GM10266 (cell line): ENCODE results near the gene BCAR1.

Source experiments
- DNase-seq: peaks from one replicate; pipeline ENCODE4 v3.0.0; 2012; ENCODE audit errors: extremely low spot score
- TF ChIP-seq, protein P1 (sequence below): IDR thresholded peaks from 2 replicates; pipeline ENCODE4 v1.5.1; 2012; ENCODE audit warnings: mild to moderate bottlenecking, low read depth; ENCODE audit not compliant: control insufficient read depth, insufficient read depth; ENCODE audit errors: missing control alignments

The BCAR1 gene

DNA sequence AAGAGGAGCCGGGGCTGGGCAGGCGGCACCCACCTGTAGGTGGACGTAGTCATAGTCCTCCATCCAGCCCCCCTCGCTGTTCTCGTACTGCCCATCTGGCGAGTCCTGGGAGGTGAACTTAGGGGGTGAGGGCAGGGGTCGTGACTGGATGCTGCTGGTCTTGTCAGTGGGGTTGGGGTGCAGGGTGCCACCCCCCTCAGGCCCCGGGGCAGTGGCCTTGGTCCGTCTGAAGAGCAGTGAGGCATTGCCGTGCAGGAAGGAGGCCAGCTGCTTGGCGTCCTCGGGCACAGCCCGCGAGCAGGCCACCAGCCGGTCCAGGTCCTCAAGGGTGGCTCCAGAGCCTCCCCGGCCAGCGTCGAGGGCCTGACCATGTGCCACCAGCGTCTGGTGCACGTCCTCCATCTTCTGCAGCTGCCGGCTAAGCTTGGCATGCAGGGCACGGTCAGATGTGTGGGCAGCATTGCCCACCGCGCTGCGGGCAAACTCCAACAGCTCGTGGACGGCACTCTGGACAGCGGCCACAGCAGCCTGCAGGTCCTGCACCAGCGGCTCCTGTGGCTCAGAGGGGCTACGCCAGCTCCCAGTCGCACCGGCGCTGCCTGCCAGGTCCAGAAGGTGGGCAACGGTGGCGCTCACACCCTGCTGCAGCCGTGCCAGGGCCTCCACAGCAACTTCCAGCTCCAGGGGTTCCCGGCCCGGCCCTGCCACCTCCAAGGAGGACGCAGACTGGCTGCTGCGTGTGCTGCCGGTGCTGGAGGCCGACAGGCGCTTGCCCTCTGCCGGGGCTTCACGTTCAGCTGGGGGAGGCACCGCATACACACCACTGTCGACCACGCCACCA, 16.3 kb downstream of the BCAR1 start:
- TF ChIP-seq, protein P1, sequence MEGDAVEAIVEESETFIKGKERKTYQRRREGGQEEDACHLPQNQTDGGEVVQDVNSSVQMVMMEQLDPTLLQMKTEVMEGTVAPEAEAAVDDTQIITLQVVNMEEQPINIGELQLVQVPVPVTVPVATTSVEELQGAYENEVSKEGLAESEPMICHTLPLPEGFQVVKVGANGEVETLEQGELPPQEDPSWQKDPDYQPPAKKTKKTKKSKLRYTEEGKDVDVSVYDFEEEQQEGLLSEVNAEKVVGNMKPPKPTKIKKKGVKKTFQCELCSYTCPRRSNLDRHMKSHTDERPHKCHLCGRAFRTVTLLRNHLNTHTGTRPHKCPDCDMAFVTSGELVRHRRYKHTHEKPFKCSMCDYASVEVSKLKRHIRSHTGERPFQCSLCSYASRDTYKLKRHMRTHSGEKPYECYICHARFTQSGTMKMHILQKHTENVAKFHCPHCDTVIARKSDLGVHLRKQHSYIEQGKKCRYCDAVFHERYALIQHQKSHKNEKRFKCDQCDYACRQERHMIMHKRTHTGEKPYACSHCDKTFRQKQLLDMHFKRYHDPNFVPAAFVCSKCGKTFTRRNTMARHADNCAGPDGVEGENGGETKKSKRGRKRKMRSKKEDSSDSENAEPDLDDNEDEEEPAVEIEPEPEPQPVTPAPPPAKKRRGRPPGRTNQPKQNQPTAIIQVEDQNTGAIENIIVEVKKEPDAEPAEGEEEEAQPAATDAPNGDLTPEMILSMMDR: no peak
- no peak for DNase-seq

DNA sequence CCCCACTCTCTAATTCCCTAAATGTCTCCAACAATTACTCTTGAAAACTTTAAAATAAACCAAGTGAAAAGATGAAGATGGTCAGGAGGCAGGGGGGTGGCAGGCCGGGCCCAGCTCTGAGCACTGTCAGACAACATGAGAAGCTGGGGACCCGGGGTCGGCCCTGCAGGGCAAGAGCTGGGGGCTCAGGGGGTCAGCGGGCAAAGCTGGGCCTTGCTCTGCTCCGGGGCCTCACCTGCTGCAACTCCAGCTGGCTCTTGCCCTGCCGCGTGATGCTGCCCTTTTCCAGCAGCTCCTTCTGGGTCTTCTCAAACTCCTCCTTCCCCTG, 17.8 kb downstream of the BCAR1 start:
- TF ChIP-seq, protein P1: no peak
- no peak for DNase-seq

DNA sequence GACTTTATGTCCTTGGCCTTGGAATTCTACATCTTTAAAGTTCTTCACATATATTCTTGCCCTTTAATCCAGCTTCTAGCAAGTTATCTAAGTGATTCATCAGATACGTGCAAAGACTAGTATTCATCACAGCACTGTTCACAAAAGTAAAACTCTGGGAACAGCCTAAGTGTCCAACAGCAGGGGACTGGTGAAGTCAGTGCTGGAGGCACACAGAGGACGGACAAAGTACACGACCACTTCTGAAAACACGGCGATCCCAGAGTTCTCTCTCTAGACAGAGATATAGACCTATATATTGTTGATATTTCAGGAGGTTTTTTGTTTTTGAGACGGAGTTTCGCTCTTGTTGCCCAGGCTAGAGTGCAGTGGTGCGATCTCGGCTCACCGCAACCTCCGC, 19.9 kb downstream of the BCAR1 start:
- TF ChIP-seq, protein P1: no peak
- no peak for DNase-seq

DNA sequence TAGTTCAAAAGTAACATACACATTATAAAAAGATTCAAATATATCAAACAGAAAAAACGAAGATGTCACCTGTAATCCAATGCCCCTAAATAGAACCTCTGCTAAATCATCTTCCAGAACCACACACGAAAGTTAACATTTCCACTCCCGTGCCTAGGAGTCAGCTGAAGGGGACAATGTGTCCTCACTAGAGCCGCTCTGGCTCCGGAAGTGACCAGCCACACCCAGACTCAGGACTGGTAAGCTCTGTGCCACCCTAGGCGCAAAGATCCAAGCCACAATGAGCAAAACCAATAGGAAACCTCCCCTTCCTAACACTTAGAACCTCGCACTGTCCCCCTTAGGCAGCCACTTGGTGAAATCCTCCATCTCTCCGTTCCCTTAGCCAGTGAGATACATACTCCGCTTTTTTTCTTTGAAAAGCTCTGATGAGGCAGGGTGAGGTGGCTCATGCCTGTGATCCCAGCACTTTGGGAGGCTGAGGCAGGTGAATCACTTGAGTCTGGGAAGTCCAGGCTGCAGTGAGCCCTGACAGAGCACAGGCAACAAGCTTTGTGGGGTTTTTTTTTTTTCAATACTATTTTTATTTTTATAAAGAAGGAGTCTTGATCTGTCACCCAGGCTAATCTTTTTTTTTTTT, 20.8 kb downstream of the BCAR1 start:
- TF ChIP-seq, protein P1: no peak
- no peak for DNase-seq

DNA sequence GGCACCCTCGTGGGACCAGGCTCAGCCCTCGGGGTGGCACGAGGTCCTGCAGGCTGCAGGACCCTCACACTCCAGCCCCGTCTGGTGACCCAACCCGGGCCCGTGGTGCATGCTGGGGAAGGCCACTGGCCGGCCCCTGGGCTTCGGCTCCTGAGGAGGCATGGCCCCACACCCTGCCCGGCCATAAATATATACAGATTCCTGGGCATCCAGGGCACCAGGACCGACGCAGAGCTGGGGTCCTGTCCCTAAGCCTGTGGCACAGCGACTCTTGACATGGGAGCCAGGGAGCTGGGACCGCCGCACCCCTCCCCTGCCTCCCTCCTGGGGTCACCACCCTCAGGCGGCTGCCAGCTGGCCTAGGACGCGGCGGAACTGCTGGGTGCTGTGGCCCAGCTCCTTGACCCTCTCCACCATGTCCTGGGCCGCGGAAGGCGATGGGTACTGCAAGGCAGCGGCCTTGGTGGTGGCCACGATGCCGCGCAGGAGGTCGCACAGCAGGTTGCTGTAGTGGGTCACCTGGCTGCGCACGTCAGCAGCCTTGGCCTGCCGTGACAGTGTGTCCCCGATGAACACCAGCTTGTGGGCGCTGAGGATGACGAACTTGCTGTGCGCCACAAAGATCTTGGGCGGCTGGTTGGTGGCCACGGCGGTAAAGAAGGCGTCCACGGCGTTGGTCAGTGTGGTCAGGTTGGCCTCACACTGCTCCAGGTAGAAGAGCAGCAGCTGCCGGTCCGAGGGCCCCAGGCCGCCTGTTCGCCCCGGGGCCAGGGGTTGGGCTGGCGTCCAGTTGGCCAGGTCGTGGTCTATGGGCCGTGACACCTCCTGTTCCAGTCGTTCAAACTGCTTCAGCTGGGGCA, 22.0 kb downstream of the BCAR1 start:
- TF ChIP-seq, protein P1: no peak
- DNase-seq: no peak

DNA sequence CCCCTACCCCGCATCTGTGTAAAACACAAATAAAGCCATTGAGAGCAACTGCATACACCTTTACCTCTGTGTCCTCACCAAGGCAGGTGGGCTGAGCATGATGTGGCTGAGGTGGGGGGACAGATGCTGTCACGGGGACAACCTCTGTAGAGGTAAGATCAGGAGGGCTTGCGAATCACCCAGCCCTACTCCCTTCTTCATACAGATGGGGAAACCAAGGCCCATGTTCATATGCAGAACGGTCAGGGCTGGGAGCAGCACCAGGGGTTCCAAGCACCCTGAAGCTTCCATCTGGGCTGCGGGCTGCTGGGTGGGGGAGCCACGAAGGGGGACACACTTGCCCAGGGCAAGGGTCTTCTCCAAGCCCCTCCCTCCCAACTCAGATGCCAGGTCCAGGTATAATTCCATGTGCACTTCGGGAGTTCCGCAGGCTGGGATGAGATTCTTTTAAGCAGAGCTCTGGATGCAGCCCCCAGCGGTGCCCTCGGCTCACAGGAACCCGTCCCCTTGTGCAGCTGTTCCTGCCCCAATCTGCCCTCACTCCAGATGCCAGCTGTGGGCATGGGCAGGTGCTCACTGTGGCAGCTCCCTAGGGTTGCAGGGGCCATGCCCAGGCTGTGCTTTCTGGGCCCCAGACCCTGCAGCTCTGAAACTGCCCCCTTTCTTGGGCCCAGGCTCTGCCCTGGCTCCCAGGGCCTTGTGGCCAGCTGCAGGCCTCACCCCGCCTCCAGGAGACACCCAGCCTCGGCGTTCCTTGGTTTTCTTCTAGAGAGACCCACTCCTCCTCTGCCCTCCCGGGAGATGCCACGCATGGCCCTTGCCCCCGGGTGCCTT, 23.1 kb downstream of the BCAR1 start:
- DNase-seq: no peak
- TF ChIP-seq, protein P1: no peak
